NCI-H1417 (cell line): Measurements from ENCODE around the gene PSD.

Experiments
- DNase-seq, 3 experiments: peaks; one replicate each; lab custom pipeline; 2025; lab: John Stamatoyannopoulos, UW

PSD gene

DNA sequence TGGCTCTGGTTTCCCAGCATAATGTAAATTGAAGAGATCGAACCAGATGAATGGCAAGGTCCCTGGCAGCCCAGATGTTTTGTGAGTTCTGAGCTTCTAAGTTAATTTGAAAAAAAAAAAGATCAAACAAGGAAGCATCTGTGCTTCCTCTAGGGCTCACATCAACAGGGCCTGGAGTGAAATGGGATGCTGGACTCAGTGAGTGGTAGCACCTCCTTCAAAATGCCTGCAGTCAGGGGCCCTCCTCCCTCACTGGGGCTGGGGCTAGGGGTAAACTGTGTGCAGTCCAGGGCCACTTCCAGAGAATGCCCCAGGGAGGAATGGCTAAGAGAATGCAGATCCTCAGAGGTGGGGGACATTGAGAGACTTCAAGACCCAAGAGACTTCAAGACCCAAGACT is 19.8 kb upstream of the PSD start:
- no peak for DNase-seq

- no peak for DNase-seq
These were observed 18.9 kb upstream of the PSD start for GRCh38 chr10:102437515-102437914.

DNA sequence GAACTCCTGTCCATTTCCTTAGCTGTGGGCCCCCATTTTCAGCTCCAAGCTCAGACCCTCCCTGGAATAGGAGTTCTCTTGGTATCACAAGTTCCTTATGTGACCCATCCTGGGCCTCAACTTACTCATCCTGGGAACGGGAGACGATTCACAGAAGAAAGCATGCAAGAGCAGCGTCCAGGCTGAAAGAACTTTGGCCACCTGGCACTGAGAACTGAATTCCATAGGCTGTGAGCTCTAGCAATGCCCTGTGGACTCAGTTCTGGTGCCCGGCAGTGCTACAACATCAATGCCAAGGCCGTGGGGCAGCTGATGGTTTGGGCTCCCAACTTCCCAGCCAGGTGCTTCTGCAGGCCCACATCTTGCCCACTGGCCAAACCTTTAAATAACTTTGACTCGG is 17.7 kb upstream of the PSD start:
- no peak for DNase-seq

GRCh38 chr10:102435529-102436233 is 17.1 kb upstream of the PSD start:
- DNase-seq = no peak

GRCh38 chr10:102435133-102435497 is 16.5 kb upstream of the PSD start:
- DNase-seq = no peak

DNA sequence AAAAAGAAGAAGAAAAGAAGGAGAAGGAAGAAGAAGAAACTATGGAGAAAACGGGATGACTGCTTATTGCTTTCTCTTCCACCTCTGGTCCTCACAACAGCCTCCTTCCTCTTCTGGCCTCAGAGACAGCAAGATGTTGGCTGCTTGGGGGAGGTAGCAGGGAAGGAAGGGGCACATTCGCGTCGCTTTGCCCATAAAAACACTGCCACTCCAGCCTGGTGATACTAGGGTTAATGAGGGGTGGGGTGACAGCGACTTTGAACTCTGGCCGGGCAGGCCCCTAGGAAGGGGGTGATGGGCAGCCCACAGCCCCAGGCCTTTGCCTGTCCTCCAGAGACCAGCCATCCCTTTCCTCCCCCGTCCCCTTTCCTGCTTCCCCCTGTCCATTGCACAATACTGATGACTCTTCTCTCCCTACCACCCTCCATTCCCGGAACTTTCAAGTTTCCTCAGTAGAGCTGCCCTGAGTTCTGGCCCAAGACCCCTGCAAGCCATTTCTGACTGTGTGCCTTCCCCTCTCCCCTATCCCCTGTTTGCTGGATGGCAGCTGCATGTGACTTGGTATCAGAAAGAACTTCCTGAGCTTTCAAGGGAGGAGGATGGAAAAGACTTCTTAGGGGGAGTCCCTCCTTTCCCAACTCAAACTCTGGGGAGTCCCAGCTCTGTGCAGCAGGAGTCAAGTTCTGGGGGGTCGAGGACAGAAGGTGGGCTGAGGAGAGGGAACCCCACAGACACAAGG is 16.0 kb upstream of the PSD start:
- no peak for DNase-seq

GRCh38 chr10:102433619-102434046 is 15.0 kb upstream of the PSD start:
- no peak for DNase-seq

DNA sequence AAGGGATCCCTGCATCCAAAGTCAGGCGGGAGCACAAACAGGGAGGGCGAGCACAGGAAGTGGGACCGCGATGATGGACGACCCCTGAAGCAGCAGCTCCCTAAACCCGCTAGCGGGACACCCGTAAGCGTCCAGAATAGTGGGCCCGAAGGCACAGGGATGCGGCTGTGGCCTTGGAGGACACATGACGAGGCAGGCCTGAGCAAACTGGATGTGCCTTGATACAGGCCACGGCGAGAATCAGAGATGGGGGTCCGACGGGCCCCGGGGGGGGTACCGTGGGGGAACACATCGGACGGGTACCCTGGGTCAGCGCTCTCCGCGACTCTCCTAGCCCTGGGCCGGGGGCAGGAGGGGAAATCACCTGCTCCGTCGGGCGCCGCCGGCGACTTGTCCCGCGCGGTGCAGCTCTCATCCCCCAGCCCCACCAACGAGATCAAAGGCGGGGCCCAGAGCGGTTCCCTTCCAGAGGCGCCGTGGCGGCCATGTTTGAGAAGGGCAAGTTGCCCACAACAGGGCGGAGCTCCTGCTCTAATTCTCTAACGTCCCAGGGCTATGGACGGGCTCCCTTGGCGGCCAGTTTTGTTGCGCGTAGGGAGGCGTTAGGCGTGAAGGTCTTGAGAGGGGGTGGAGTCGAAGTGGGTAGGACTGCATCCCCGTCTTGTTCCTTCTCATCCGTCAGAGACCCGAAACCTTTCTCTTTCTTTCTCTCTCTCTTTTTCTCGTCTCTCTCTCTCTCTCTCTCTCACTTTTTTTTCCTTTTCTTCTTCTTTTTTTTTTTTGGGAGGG is 13.8 kb upstream of the PSD start, which contains the start of gene CUEDC2:
CUEDC2 (minus strand) TSS at position 413 of the 789 bp plus-strand sequence. CDS start 7,386 bp downstream, outside the sequence.
- DNase-seq = peak; percentile 92 to 95 (median 95)

- DNase-seq = peak in 1 of 3 experiments; percentile 45
These were observed 13.0 kb upstream of the PSD start for GRCh38 chr10:102431452-102432124.

- DNase-seq = no peak
These were observed 10.9 kb upstream of the PSD start for GRCh38 chr10:102429468-102429867.

- no peak for DNase-seq
These were observed 8.3 kb upstream of the PSD start for GRCh38 chr10:102426803-102427287.

DNA sequence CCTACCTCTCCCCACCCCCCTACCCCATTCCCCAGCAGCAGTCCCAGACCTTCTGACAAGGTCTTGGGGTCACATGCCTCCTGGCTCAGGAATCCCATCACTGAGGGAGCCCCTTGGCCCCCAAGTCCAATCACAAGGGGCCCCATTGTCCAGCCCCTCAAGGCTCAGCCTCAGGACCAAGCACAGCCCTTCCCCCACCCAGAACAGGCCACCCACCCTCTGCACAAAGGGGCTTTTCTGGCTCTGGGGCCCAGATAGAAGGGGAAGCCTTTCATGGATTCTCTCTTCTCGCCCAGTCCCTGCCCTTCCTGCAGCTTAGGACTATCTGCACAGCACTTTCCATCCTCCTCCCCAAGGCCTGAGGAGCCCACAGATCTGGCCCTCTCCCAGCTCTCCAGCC is 6.9 kb upstream of the PSD start:
- DNase-seq = no peak

- no peak for DNase-seq
These were observed 6.3 kb upstream of the PSD start for GRCh38 chr10:102424916-102425315.

DNA sequence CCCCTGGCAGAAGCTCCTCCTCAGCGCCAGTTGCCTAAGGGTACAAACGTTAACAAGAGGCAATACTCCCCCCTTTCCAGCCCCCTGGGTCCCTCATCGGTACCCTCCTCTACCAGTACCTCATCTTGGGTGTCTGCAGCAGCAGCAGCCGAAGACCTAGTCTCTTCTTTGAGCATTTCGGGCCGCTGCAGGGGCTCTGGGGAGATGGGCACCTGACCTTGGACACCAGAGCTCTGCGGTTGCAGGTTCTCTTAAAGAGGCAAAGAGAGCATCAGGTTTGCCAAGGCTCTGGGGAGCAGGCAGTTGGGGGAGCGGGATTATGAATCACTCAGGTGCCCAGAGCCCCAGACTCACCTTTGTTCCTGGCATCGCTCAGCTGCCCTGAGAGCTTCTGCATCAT is 5.6 kb upstream of the PSD start:
- no peak for DNase-seq

DNA sequence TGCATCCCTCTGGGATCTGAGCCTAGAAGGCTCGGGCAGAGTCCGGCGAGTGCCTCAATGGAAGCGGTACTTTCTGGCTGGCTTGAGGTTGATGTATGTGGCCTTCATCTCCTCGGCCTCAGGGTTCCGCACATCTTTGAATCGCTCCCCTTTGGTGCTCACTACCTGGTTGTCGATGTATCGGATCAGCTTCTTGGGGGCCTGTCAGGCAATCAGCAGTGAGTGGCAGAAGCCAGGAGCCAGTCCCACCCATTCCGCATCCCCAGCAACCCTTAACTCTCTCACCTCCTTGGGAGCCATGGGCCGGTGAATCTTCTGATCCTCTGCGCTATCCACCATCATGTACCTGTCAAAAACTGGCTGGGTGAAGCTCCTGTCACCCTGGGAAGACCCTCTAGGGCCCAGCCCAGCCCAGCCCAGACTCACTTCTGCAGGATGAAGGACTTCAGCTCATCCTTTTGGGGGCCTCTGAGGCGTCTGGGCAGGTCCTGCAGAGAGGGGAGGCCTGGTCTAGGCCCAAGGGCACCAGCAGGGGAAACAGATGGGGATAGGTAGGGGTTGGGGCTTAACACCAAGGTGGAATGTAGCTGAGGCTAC is 4.9 kb upstream of the PSD start:
- no peak for DNase-seq

DNA sequence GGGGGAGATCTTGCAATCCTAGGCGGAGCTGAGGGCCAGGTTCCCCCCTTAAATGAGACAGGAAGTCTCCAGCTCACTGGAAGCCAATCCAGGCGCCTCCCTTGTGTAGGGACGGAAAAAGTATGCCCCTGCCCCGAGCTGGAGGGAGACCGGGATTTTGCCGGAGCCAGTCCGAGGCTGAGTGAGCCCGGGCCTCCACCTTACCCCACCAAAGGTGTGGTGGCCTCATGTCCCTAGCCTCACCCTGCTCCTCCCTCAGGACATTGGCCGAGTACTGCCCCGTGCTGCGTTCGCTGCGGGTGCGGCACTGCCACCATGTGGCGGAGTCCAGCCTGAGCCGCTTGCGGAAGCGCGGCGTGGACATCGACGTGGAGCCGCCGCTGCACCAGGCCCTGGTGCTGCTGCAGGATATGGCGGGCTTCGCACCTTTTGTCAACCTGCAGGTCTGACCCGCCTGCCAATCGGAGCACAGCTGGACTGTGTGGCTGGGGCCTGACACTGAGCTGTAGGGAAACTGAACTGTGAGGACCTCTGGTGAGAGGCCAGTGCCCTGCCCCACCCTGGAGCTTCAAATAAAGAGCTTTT is 4.1 kb upstream of the PSD start:
- peak; percentile 28 to 46 (median 39) for DNase-seq

DNA sequence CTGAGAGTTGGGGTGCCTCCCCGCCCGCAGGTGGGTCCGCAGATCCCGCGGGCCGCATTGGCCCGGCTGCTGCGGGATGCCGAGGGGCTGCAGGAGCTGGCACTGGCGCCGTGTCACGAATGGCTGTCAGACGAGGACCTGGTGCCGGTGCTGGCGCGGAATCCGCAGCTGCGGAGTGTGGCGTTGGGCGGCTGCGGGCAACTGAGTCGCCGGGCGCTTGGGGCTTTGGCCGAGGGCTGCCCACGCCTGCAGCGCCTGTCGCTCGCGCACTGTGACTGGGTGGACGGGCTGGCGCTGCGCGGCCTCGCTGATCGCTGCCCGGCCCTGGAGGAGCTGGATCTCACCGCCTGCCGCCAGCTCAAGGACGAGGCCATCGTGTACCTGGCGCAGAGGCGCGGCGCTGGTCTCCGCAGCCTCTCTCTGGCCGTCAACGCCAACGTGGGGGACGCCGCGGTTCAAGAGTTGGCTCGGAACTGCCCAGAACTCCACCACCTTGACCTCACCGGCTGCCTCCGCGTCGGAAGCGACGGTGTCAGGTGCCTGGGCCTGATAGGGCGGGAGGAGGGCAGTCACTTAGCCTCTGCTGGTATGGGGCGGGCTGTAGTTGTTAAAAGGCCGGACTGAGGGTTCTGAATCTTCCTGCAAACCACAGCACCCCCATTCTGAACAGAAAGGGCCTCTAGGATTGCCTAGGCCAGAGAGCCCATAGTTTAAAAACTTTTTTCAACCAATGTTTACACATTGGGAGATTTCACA is 3.4 kb upstream of the PSD start:
- DNase-seq = peak in 2 of 3 experiments; percentile 32 to 49

DNA sequence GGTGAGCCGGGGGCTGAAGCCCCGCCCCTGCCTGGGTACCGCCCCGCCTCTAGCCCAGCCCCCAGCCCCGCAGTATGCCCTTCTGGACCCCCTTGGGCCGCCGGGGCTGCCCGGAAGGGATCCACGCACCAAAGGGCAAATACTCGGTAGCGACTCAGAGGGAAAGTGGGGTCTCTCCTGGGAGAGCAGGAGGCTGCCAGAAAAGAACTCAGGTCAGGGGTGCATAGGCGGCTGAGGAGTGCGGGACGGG is 2.8 kb upstream of the PSD start:
- no peak for DNase-seq

DNA sequence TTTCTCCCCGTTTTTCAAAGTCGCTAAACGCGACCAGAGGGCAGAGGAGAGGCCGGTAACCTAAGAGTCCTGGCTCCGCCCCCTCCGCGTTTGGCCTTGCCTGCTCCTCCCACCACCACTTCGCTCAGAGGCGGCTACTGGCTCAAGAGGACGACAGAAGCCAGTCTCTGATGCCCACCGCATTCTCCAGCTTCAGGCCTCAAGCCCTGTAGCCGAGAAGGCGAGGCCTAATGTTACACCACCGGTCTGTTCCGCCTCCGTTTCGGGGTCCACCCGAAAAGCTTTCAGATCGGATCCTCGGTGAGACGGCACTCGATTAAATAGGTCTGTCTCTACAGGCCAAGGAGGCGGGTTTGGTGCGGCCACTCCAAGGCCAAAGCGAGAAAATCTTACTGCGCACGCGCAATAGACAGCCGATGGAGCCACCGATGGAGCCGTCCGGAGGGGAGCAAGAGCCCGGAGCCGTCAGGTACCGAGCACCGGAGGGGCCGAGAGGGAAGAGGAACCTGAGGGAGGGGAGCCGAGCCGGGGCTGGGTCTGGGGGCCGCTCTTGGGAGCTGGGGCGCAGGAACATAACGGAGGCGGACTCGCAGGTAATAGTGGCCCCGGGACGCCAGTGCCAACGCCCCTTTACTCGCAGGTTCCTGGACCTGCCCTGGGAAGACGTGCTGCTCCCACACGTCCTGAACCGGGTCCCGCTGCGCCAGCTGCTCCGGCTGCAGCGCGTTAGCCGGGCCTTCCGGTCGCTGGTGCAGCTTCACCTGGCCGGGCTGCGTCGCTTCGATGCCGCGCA is 2.3 kb upstream of the PSD start, which contains the start of gene FBXL15:
FBXL15 (plus strand) TSS at position 123 of the 793 bp plus-strand sequence; CDS start at position 417, 294 bp downstream.
- DNase-seq = peak; percentile 94 to 97 (median 97)
